NCI-H2107 treated with DMSO at 0.1 percent for 48 hours (cell line): ENCODE measurements around the gene SORCS2.

Source experiments
- DNase-seq: peaks from one replicate; lab custom pipeline; 2025; ENCODE audit not compliant: unreplicated experiment; lab: John Stamatoyannopoulos, UW

Gene SORCS2

GRCh38 chr4:7711307-7711963 is 519.1 kb downstream of the SORCS2 start:
- DNase-seq, result no peak

GRCh38 chr4:7712021-7712671 is 519.8 kb downstream of the SORCS2 start:
- DNase-seq, result no peak

- no peak for DNase-seq
Observed at GRCh38 chr4:7713757-7714156, 521.4 kb downstream of the SORCS2 start.

- DNase-seq, result no peak
Observed at GRCh38 chr4:7714176-7714575, 521.8 kb downstream of the SORCS2 start.

GRCh38 chr4:7714738-7715137 is 522.4 kb downstream of the SORCS2 start:
- no peak for DNase-seq

GRCh38 chr4:7715271-7716009 is 523.1 kb downstream of the SORCS2 start:
- no peak for DNase-seq

- no peak for DNase-seq
Observed at GRCh38 chr4:7716010-7716721, 523.8 kb downstream of the SORCS2 start.

- no peak for DNase-seq
Observed at GRCh38 chr4:7717161-7717560, 524.8 kb downstream of the SORCS2 start.

- DNase-seq, result no peak
Observed at GRCh38 chr4:7717946-7718490, 525.7 kb downstream of the SORCS2 start.

- DNase-seq, result no peak
Observed at GRCh38 chr4:7719354-7720174, 527.2 kb downstream of the SORCS2 start.

- no peak for DNase-seq
Observed at GRCh38 chr4:7721984-7722551, 529.7 kb downstream of the SORCS2 start.

- no peak for DNase-seq
Observed at GRCh38 chr4:7722766-7723387, 530.5 kb downstream of the SORCS2 start.

GRCh38 chr4:7723625-7724024 is 531.3 kb downstream of the SORCS2 start:
- no peak for DNase-seq

- no peak for DNase-seq
Observed at GRCh38 chr4:7725951-7726350, 533.6 kb downstream of the SORCS2 start.

GRCh38 chr4:7726665-7727413 is 534.5 kb downstream of the SORCS2 start:
- DNase-seq, result no peak

GRCh38 chr4:7727749-7728148 is 535.4 kb downstream of the SORCS2 start:
- DNase-seq, result no peak

GRCh38 chr4:7731437-7731836 is 539.1 kb downstream of the SORCS2 start:
- no peak for DNase-seq

- no peak for DNase-seq
Observed at GRCh38 chr4:7732263-7732662, 539.9 kb downstream of the SORCS2 start.

GRCh38 chr4:7733201-7733600 is 540.9 kb downstream of the SORCS2 start:
- no peak for DNase-seq
